ENCODE data around the gene RAB13. TPM values are rescaled to one million over a fixed set of nuclear protein-coding genes. Genes with fewer than 3 reads are reported as not detected.

Gene RAB13
- total and polyA plus RNA-seq, 12 donors: 22.9 to 328 (median 124) TPM

DNA sequence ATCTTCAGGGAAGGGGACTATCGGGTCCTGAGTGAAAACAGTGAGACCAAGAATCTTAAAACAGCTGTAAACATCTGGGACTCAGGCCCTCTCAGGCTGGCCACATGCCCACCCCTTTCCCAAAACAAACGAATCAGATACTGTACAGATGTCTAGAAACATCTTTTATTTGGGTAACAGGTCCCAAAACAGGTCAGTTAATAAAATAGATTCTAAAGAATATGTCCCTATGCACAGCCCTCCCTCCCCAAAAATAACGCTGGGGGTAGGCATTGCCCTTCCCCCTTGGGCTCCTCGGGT, 27.2 kb downstream of the RAB13 start:
- Histone ChIP-seq H3K9me3 (replicated peaks in 1 of 3) (no peaks in the 10 kb centered on the region), H3K27ac (peak overlapping the region in 3 of 5 donors; percentile 46 to 92 (median 58)), H3K27me3 (no peaks in the 10 kb centered on the region), H3K4me3 (peak overlapping the region in 1 of 4 donors; percentile 81), H3K4me1 (replicated peaks in 1 of 2) (peaks cover 31 to 55% of the 10 kb centered on the region in 2 donors), H3K36me3 (replicated peaks in 1 of 2) (peaks cover 0 to 18% of the 10 kb centered on the region in 2 donors)
- TF ChIP-seq, protein P1, sequence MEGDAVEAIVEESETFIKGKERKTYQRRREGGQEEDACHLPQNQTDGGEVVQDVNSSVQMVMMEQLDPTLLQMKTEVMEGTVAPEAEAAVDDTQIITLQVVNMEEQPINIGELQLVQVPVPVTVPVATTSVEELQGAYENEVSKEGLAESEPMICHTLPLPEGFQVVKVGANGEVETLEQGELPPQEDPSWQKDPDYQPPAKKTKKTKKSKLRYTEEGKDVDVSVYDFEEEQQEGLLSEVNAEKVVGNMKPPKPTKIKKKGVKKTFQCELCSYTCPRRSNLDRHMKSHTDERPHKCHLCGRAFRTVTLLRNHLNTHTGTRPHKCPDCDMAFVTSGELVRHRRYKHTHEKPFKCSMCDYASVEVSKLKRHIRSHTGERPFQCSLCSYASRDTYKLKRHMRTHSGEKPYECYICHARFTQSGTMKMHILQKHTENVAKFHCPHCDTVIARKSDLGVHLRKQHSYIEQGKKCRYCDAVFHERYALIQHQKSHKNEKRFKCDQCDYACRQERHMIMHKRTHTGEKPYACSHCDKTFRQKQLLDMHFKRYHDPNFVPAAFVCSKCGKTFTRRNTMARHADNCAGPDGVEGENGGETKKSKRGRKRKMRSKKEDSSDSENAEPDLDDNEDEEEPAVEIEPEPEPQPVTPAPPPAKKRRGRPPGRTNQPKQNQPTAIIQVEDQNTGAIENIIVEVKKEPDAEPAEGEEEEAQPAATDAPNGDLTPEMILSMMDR (IDR thresholded peaks at IDR 0.05): no peak
- no peak for TF ChIP-seq POLR2A (IDR thresholded peaks at IDR 0.05)
- 16 to 22% (median 20%) methylated on average over 4 of the region's 4 CpGs for WGBS, 4 donors
- peak in 1 of 7 donors; percentile 48 for DNase-seq
- intact Hi-C loops (cut with DNase I): no loop called here

DNA sequence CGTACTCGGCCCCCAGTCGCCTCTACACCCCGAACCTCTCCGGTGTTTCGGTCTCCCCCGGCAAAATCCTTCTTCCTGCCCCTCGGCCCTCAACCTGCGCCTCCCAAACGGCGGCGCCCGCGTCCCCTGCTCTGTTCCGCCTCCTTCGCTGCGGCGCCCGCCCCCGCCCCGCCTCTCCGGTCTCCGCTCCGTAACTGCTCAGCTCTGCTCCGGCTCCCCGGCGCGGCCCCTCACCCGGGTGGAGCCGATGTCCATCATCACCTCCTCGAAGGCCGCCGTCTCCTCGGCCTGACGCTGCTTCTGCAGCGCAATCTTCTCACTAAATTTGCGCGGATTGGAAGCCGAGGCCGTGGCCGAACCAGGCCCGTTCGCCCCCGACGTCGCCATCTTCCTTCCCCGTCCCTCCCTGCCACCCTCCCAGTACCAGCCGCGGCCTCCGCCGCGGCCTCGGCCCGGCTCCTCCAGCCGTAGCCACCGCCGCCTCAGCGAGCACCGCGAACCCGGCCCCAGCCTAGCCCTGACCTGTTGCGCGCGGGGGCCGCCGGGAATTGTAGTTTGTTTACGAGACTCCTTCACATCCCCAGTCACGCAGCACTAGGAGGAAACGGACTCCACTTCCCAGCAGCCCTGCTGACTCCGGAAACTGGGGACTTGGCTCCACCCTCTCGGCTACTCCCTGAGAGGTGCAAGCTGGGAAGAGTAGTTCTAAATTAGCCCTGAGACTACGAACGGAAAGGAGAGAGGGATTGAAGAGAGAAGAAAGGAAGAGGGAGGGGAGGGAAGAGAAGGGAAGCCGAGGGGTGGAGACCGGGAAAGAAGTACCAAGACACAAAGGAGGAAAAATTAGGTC, 27.8 kb downstream of the RAB13 start, which contains the start of gene CRTC2:
Gene CRTC2, minus strand, starts transcription at position 502 of the 850 bp plus-strand sequence. Its CDS starts 115 bp downstream, at position 387.
- peaks cover 0 to 22% of the 10 kb centered on the region in 2 donors for H3K36me3 ChIP-seq (replicated peaks in 1 of 2)
- 0 to 1% (median 1%) methylated on average over 36 to 74 of the region's 75 CpGs for WGBS, 4 donors
- H3K27me3 ChIP-seq: no peaks in the 10 kb centered on the region
- H3K4me1 ChIP-seq (replicated peaks in 1 of 2): peaks cover 28 to 53% of the 10 kb centered on the region in 2 donors
- intact Hi-C loops (cut with DNase I): no loop called here
- peak; percentile 45 to 79 for TF ChIP-seq POLR2A (IDR thresholded peaks at IDR 0.05)
- TF ChIP-seq, protein P1 (IDR thresholded peaks at IDR 0.05): no peak
- no peaks in the 10 kb centered on the region for H3K9me3 ChIP-seq (replicated peaks in 1 of 3)
- peak; percentile 98 to 100 (median 99) for DNase-seq
- H3K27ac ChIP-seq: peak within 1 kb of the TSS; percentile 78 to 93 (median 82)
- H3K4me3 ChIP-seq: peak within 1 kb of the TSS; percentile 66 to 92 (median 83)

DNA sequence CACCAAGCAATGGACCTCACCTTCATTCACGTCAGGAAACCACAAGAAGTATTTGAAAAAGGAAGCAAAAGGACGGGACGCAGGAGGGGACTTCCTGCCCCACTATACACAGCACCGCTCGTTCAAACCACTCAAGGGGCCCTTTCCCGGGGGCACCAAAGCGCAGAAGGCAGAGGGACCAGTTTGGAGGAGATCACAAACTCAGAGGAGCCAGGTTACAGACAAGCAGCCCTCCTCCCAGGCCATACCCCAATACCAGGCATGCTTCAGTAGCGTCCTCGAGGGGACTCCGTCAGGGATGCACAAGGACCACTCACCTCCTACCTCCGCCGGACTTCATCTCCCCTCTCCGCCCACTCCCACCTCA, 28.4 kb downstream of the RAB13 start:
- Histone ChIP-seq H3K4me3 (peak overlapping the region; percentile 64 to 85 (median 74)), H3K27ac (peak overlapping the region; percentile 78 to 93 (median 82)), H3K4me1 (replicated peaks in 1 of 2) (peaks cover 28 to 53% of the 10 kb centered on the region in 2 donors), H3K9me3 (replicated peaks in 1 of 3) (no peaks in the 10 kb centered on the region), H3K36me3 (replicated peaks in 1 of 2) (peaks cover 0 to 28% of the 10 kb centered on the region in 2 donors), H3K27me3 (no peaks in the 10 kb centered on the region)
- TF ChIP-seq, protein P1 (IDR thresholded peaks at IDR 0.05): no peak
- TF ChIP-seq POLR2A (IDR thresholded peaks at IDR 0.05): no peak
- 0 to 3% (median 1%) methylated on average over 10 to 13 of the region's 13 CpGs for WGBS, 4 donors
- intact Hi-C loops (cut with DNase I): no loop called here
- DNase-seq: no peak

DNA sequence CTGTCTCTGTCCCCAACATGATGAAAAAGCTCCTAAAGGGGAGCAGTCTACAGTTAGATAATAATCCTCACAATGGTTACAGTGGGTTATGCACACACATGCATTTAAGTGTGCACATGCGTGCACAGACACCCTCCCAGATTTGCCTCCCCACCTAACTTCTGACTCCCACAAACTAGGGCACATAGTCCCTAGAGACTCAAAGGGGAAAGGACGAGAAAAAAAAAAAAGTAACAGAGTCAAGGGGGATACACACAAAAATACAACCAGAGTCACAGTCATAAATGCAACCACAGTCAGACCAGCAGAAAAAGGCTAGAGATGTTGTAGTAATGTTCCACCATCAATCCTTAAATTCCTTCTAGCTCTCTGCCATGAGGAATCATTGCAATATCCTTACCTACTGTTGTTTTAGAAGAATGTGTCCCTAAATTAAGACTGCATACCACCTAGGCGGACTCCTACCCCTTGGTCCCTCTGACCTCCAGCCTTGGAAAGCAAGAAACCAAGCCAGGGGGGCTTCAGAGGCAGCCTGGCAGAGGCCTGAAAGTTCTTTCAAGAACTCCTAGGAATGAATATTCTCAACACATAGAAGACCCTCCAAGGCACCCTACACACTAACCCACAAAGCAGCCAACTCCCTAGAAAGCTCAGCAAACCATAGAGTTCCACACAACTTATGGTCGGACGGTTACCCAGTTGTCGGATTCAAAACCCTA, 29.0 kb downstream of the RAB13 start:
- 24 to 38% (median 34%) methylated on average over 6 of the region's 6 CpGs for whole genome bisulfite sequencing, 4 donors
- peak overlapping the region in 4 of 5 donors; percentile 82 to 93 (median 87) for H3K27ac ChIP-seq

More for the DNA sequence above, 29.0 kb downstream of the RAB13 start:
- no peak for DNase-seq
- Histone ChIP-seq H3K27me3 (no peaks in the 10 kb centered on the region), H3K9me3 (replicated peaks in 1 of 3) (no peaks in the 10 kb centered on the region), H3K4me3 (peak overlapping the region in 3 of 4 donors; percentile 64 to 85 (median 81)), H3K4me1 (replicated peaks in 1 of 2) (peaks cover 23 to 50% of the 10 kb centered on the region in 2 donors), H3K36me3 (replicated peaks in 1 of 2) (peaks cover 0 to 34% of the 10 kb centered on the region in 2 donors)
- intact Hi-C loops (cut with DNase I): no loop called here
- no peak for TF ChIP-seq POLR2A (IDR thresholded peaks at IDR 0.05)
- TF ChIP-seq, protein P1 (IDR thresholded peaks at IDR 0.05): no peak
